Type B pancreatic cell (in vitro differentiated cells): ENCODE measurements around the gene HHATL. TPM values are rescaled to one million over a fixed set of nuclear protein-coding genes. Genes with fewer than 3 reads are reported as not detected.
A peak's percentile ranks its signal among the peaks of the same experiment; 100 is the strongest.

Experiments
- DNase-seq: peaks from one replicate; pipeline ENCODE4 v3.0.0; 2021; ENCODE audit warnings: mixed read lengths; ENCODE audit not compliant: unreplicated experiment; ENCODE audit errors: extremely low spot score
- H3K27ac Mint-ChIP-seq: 2 replicates; pipeline ENCODE4 v1.8.0; 2021; ENCODE audit warnings: mild to moderate bottlenecking, mixed read lengths
- H3K27me3 Mint-ChIP-seq: 2 replicates; pipeline ENCODE4 v1.8.0; 2021; ENCODE audit warnings: mixed read lengths
- H3K36me3 Mint-ChIP-seq: 2 replicates; pipeline ENCODE4 v1.8.0; 2021; ENCODE audit warnings: mixed read lengths
- H3K4me1 Mint-ChIP-seq: one replicate; pipeline ENCODE4 v1.8.0; 2021; ENCODE audit warnings: mixed read lengths; ENCODE audit not compliant: unreplicated experiment
- H3K4me3 Mint-ChIP-seq: 2 replicates; pipeline ENCODE4 v1.8.0; 2021; ENCODE audit warnings: mild to moderate bottlenecking, mixed read lengths
- H3K9me3 Mint-ChIP-seq: 2 replicates; pipeline ENCODE4 v1.8.0; 2021; ENCODE audit warnings: mixed read lengths
- CTCF ChIP-seq: fragments of 200-600 bp; sonication (generic); conservative IDR thresholded peaks from 2 replicates; pipeline ENCODE4 v1.5.0; 2021; ENCODE audit warnings: antibody characterized with exemption, mild to moderate bottlenecking
- total RNA-seq: library from RNA; stranded (reverse); gene quantifications from 2 replicates; pipeline ENCODE4 v1.2.1, GENCODE V29; 2021; ENCODE audit warnings: low replicate concordance

The HHATL gene
- total RNA-seq, 1 donor from 2014 or later = not detected

- Mint-ChIP-seq H3K9me3 (no peaks in the 10 kb centered on the region), H3K27ac (no peak overlapping the region), H3K36me3 (no peaks in the 10 kb centered on the region), H3K4me3 (no peak overlapping the region), H3K4me1 (no peaks in the 10 kb centered on the region), H3K27me3 (peaks cover 9% of the 10 kb centered on the region)
- DNase-seq = peak; percentile 48
- TF ChIP-seq CTCF = no peak
Observed at GRCh38 chr3:42742688-42743087, 40.1 kb upstream of the HHATL start.

GRCh38 chr3:42742259-42742658, 39.7 kb upstream of the HHATL start:
- no peak overlapping the region for H3K4me3 Mint-ChIP-seq
- no peak for DNase-seq
- no peak for TF ChIP-seq CTCF
- no peaks in the 10 kb centered on the region for H3K9me3 Mint-ChIP-seq
- H3K27me3 Mint-ChIP-seq = peaks cover 9% of the 10 kb centered on the region
- H3K36me3 Mint-ChIP-seq = no peaks in the 10 kb centered on the region
- H3K4me1 Mint-ChIP-seq = no peaks in the 10 kb centered on the region
- H3K27ac Mint-ChIP-seq = no peak overlapping the region

- no peak overlapping the region for H3K27ac Mint-ChIP-seq
- H3K4me1 Mint-ChIP-seq = no peaks in the 10 kb centered on the region
- peaks cover 9% of the 10 kb centered on the region for H3K27me3 Mint-ChIP-seq
- no peak for DNase-seq
- H3K36me3 Mint-ChIP-seq = no peaks in the 10 kb centered on the region
- H3K9me3 Mint-ChIP-seq = no peaks in the 10 kb centered on the region
- TF ChIP-seq CTCF = no peak
- no peak overlapping the region for H3K4me3 Mint-ChIP-seq
Observed at GRCh38 chr3:42741796-42742195, 39.2 kb upstream of the HHATL start.

- H3K36me3 Mint-ChIP-seq = no peaks in the 10 kb centered on the region
- H3K4me3 Mint-ChIP-seq = no peak overlapping the region
- no peaks in the 10 kb centered on the region for H3K9me3 Mint-ChIP-seq
- DNase-seq = no peak
- TF ChIP-seq CTCF = no peak
- H3K4me1 Mint-ChIP-seq = no peaks in the 10 kb centered on the region
- H3K27me3 Mint-ChIP-seq = peaks cover 9% of the 10 kb centered on the region
- no peak overlapping the region for H3K27ac Mint-ChIP-seq
Observed at GRCh38 chr3:42739401-42740158, 37.0 kb upstream of the HHATL start.

GRCh38 chr3:42736531-42736930, 33.9 kb upstream of the HHATL start:
- no peak for DNase-seq
- TF ChIP-seq CTCF = no peak
- Mint-ChIP-seq H3K4me1 (peaks cover 8% of the 10 kb centered on the region), H3K36me3 (no peaks in the 10 kb centered on the region), H3K27me3 (peaks cover 9% of the 10 kb centered on the region), H3K4me3 (no peak overlapping the region), H3K27ac (no peak overlapping the region), H3K9me3 (no peaks in the 10 kb centered on the region)
